NCI-H146 (cell line): ENCODE results near the gene NFATC1.

Experiments
- DNase-seq: peaks from one replicate; lab custom pipeline; 2025; lab: John Stamatoyannopoulos, UW

The NFATC1 gene

DNA sequence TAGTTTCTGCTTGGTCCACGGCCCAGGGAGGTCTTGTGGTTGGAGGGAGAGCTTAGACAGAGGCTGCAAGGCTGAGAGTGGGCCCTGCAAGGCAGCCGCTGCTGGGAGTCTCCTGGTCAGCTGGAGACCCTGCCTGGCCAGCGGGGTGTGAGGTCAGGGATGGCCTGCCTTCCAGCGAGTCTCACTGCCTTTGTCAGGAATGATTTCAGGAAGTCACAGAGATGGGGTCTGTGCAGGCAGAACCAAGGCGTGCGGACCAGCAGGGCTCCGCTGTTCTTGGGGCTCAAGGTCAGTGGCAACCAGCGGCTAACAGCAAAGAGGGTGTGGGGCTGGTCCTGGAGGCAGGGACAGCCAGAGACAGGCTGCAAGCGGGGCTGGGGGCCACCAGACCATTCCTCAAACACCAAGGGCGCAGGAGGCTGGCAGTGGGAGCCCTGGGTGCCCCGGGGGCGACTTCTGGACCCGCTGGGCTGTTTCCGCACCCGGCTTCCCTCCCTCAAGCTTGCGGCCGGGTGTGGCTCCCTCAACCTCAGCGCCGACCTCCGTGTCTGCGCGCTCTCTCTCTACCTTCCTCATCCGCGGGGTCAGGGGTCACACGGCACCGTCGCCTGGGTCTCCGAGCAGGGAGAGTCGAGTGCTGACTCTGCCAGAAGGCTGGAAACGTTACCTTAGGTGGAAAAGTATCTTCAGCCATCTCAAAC, 159.4 kb downstream of the NFATC1 start:
- DNase-seq: no peak

DNA sequence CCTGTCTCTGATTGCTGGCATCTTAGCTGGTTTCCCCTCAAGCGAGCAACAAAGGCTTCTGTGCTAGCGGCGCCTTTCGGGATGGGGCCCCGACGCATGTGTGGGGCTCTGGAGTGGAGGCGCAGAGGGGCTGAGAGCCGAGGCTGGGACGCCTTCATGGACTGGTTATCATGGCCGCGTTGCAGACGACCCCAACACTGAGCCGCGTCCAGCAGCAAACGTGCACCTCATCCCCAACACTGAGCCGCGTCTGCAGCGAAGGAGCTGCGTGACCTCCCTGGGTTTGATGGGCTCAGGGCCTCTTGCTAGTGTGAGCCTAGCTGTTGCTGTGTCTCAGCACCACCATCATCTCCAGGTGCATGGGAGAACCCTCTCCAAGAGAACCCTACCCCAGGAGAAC, 160.2 kb downstream of the NFATC1 start:
- no peak for DNase-seq

DNA sequence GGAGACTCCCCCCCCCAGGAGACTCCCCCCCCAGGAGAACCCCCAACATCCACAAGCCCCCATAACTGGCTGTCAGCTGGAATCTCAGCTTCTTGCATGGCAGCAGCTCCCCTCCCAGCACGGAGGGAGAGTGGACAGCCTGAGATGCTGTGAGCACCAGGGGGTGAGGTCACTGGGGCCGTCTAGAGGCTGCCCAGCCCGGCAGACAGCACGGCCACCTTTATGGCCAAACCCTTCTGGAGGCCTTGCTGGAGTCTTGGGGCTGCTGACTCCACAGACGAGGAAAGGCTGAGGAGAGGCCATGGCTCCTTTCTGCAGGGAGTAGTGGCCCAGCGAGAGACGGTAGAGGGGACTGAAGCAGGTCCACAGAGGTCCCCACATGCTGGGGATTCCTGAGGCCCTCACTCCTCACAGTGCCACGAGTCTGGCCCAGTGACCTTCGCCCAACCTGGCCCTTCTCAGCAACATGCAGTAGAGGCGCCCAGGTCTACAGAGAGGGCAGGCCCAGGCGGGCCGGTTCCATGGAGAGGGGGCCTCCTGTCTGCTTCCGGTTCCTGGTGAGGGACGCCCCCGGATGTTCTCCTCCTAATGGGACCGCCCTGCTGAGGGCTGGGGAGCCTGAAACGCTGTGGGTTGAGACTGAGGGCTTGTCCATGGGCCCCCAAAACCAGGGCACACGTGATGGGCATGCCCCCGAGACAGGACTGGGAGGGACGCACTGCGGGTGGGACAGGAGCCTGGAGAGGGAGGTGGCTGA, 161.3 kb downstream of the NFATC1 start:
- no peak for DNase-seq

DNA sequence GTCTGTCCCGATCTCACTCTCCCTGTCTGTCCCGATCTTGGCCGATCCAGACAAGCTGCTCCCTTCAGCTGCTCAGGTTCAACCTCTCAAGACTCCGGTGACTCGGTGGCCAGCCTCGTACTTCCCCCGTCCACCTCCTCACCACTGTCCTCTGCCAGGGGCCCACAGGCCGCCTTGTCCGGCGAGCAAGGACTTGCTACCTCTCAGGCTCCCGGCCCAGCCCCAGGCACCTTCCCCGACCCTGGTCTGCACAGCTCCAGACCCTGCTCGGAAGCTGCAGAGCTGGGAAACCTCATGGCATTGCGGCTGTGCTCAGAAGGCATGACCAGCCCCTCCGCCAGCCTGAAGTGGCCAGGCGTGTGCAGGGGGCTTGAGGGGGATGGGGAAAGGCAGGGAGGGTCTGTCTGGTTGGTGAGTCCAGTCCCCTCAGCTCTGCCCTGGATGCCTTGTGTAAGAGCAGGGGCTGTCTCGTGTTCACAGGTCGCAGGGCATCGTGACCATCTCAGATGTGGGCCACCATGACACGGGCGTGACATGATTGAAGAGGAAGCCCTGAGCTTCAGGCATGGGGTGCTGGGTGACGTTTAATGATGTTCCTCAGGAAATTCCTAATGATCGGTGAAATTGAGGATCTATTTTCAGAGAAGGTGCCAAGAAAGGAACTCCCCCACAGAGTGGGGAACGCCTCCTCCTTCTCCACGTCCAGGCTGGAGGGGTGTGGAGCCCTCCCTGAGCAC, 162.6 kb downstream of the NFATC1 start:
- DNase-seq: no peak

DNA sequence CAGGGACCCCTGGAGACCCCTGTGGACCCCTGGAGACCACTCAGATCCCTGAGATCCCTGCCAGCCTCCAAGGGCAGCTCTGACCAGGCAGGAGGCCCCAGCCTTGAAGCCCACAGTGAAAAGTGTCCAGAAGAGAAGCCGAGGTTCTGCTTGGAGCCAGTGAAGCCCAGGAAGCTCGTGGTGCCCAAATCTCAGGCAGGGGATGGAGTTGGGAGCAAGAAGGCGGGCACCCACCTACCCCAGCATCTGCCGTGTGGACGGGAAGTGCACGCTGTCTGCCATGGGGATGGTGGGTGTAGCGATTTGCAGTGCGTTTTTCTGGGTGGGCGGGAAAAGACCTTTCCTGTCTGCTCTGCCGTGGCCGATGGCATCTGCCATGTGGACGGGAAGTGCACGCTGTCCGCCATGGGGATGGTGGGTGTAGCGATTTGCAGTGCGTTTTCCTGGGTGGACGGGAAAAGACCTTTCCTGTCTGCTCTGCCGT, 163.2 kb downstream of the NFATC1 start:
- DNase-seq: no peak

DNA sequence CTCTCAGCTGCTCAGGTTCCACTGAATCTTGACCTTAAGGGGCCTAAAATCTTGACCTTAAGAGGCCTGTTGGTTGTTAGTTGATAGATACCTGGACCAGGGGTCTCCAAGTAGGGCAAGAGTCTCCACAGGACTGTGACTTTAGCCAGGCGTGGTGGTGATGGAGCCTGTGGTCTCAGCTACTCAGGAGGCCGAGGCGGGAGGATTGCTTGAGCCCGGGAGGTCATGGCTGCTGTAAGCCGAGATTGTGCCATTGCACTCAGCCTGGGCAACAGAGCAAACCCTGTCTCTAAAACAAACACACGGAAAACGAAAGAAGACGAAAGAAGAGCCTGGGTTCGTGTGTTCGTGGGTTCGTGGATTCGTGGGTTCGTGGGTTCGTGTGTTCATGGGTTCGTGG, 163.7 kb downstream of the NFATC1 start:
- DNase-seq: no peak

DNA sequence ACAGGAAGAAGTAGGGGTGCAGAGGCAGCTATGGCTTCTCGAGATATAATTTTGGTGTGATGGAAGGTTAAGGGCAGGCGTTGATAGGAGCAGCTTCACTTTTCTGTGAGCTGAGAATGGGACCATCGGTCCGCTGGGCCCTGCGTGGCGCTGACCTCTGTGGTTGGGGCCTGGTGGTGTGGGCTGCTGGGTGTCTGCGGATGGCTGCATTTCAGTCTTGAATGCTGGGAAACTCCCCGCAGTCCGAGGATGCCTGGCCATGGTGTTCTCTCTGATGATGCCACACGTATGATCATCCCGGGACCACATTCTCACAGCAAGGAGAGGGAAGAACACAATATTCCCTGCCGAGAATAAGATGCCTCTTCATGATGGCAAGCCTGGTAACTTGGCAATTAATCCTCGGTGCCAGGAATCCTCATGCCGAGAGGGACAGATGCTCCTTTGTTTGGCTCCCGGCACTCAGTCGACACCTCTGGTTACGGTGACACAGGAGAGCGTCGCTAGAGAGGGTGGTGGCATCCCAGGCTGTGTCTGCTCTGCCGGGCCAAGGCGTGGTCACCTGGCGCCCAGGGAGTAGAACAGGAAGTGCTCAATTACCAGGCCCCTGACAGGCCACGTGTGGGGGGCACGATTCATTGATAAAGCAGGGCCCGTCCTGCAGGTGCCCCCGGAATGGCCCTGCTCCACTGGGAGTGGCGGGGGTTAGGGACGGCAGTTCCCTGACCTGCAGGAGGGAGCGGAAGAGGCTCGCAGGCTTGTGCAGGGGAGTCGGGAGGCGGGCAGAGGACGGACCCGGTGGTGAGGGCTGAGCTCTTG, 164.5 kb downstream of the NFATC1 start:
- peak; percentile 60 for DNase-seq

DNA sequence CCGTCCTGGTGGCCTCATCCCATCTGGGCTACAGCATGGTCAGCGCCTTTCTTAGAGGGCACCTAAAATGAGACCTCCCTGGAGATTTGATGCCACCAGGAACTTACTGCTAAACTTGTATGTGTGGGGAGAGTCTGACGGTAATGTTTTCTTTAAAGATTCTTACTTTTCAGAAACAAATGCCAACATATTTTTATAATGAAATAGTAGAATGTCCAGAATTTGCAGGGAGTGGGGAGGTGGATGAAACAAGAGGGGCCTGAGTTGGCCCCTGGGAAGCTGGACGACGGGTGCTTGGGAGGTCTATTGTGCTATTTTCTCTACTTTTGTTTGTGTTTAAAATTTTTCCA, 165.1 kb downstream of the NFATC1 start:
- DNase-seq: no peak

DNA sequence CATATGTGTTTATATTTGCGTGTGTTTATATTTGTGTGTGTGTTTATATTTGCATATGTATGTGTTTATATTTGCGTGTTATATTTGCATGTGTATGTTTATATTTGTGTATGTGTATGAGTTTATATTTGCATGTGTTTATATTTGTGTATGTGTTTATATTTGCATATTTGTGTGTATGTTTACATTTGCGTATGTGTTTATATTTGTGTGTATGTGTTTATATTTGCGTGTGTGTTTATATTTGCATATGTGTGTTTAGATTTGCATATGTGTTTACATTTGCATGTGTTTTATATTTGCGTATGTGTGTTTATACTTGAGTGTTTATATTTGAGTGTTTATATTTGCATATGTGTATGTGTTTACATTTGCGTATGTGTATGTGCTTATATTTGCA, 168.2 kb downstream of the NFATC1 start:
- DNase-seq: no peak

DNA sequence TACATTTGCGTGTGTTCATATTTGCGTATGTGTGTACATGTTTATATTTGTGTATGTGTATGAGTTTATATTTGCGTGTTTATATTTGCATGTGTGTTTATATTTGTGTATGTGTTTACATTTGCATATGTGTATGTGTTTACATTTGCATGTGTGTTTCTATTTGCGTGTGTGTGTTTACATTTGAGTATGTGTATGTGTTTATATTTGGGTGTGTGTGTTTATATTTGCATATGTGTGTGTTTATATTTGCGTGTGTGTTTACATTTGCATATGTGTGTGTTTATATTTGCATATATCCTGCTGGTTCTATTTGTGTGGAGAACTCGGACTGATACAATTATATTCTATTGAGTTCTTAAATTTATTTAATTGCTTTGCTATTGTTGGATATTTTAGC, 168.7 kb downstream of the NFATC1 start:
- no peak for DNase-seq

DNA sequence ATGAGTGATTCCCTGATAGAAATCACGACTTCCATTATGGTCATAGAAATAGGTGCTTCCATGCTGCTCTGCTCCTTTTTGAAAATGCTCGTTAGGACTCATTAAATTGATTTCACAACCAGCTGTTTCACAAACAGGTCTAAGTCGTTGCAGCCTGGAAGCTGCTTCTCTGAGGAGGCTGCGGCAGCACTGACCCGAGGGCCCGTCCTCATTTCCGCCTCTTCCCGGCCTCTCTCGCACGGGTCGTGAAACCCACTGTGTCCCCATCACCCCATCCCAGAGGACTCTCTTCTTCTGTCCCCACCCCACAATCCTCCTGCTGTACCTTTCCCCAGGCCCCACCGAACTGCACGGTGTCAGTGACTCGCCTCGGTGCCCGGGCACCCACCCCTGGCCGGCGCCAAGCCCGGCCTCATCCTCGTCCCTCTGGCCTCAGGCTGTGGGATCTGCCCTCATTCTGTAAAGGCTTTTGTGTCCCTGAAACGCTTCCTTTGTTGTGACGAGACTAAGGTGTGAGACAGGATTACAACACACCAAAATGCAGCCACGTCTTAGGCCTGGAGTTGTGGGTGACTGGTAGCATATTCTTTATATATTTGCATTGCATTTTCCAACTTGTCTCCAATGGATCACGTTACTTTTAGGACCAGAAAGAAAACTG, 171.2 kb downstream of the NFATC1 start:
- DNase-seq: no peak

DNA sequence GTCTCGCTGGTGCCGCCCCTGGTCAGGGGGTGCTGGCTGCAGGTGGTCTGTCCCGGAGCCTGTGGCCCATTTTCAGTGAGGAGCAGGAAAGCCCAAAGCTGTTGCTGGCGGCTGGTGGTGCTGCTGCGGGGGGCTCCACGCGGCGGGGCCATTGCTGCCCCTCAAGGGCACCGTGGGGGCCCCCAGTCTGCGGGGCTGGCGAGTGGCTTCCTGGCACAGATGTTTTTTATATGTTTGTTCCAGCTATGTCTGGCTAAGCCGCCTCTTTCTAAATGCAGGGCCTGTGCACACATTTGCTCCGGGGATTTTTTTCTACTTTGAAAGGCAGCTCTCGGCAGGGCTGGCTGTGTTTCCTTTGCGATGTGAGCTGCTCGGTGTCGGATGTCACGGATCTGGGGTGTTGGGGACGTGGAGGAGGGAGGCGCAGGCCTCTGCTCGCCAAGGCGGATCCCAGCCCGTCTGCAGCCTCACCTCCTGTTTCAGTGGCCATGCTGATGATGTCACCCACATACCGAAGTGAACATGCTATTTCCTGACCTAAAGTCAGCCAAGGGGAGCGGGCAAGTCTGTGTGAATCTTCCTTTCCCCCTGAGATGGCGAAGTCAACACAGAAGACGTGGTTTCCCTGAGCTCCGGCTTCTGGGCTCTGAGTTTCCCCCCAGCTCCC, 171.9 kb downstream of the NFATC1 start:
- DNase-seq: no peak

DNA sequence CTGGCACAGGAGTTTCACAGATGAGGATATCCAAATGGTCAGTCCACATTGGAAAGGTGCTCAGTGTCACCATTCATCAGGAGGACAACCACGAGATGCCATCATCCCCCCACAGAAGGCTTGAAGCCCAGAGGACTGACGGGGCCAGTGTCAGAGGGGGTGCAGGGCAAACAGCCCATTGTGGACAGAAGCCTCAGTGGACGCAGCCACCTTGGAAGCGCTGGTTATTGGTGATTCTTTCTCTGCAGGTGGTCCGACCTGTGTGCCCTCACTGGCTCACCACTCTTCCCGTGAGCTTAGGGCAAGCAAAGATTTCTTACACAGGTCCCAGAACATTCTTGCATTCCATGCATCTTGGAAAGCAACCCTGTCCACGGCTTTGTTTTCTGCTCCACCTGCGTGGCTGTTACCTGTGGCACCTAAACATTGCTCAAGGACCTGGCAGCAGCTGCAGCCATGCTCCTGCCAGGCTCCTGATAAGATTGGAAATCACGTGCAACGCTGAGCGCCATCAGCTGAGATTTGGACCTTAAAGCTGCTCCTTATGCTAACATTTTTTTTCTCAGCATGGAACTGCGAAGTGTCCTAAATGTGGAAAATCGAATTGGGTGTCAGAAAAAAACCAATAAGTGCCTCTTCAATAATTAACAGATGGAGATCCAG, 172.9 kb downstream of the NFATC1 start:
- no peak for DNase-seq

DNA sequence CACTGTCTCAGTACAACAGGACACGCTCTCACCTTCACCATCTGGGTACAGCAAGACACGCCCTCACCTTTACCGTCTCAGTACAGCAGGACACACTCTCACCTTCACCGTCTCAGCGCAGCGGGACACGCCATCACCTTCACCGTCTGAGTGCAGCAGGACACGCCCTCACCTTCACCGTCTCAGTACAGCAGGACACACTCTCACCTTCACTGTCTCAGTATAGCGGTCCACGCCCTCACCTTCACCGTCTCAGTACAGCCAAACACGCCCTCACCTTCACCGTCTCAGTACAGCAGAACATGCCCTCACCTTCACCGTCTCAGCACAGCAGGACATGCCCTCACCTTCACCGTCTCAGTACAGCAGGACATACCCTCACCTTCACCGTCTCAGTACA, 174.0 kb downstream of the NFATC1 start:
- peak; percentile 35 for DNase-seq

DNA sequence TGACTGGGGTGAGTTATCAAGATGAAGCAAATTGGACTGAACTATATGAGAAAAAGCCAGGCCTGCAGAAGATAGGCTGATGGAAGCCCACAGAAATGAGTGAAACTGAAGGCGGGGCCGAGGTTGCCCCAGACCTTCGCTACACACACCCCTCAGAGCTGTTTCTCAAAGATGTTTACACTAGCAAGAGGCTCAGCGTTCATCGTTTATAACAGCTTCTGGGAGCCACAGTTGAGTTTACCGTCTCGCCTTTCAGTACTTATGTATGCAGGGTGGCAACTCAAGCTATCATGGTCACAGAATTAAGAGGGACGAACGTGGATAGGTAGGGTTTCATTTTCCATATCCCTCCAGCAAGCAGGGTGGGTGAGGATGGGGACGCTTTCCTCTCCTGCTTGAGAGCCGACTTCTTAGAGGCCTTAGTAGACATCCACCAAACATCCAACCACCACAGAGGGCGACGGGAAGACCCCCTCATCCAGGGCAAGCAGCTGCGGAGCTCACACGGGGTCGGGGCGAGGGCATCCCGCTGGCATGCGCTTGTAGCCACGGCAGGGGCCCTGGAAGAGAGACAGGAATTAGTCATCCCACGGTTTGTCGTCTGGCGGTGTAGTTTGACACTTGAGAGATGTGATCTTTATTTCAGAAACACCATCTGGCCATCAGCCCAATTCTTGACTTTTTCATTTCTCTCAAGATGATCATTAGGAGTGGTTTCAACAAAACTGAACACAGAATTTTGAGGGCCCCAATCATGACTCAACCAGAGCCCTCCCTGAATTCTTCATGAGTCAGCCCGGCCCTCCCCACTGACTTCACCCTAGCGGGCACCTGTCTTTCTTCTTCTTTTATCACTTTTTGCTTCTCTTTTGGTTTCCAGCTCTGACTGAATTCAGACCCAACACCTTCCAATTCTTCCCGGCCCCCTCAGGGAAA, 174.8 kb downstream of the NFATC1 start:
- no peak for DNase-seq

DNA sequence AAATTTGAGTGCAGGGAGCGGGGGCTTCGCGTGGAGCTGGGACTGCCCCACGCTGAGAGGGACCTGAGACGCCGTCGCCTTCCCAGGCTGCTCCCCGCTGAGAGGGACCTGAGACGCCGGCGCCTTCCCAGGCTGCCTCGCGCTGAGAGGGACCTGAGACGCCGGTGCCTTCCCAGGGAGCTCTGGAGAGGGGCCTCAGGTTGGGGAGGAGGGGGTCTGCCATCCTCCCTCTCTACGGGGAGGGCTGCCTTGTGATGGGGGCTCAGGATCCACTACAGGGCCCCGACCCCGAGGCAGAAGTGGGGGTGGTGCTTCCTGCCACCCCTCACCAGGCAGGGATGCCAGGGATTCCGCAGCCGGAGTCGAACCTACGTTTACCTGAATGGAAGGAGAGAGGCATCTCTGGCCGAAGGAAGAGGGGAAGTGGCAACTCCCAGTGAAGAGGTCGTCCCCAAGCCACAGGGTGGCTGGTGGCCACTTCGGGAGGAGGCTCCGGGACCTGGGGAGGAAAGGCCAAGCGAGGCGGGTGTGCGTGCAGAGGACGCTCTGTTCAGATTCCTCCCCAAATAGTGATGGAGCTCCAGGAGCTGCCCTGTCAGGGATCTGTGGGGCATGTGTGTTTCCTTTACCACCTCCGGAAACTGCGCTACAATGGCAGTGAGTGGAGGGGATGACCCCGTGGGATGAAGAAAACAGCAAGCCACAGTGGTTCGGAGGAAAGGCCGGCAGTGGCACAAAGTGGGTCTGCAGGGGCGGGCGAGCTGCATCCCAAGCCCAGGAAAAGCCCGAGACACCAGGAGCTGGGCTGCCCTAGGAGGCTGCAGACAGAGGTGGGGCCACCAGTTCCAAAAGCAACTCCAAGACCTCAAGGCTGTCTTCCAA, 175.7 kb downstream of the NFATC1 start:
- no peak for DNase-seq

DNA sequence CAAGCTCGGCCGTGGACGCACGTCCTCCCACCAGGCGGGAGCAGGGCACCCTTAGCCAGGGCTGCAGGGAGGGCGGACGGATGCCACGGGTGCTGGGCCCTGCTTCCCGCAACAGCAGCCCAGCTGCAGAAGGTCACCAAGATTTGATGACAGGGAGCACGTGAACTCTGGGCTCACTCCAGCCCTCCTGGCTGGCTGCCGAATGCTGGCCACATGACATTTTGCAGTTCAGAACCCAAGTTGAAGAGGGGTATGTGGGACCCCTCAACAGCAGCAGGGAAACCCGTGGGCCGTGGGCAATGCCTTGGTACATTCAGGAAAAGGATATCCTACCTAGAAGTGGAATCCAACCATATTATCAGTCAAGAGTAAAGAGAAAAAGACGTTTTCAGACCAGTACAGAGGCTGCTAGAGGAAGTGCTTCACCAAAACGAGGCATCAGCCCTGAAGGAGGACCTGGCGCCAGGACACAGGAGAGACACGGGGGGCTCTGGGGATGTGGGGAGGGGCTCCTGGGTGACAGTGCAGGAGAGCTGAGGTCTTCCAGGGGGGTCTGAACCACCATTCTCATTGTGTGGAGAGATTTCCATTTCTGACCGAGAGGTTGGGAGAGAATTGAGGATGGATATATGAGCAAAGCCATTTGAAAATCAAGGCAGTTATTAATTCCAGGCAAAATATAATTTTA, 176.5 kb downstream of the NFATC1 start:
- no peak for DNase-seq
